Right atrium auricular region (tissue), 2 donors: Measurements from ENCODE around the gene ICE2. TPM values are rescaled to one million over a fixed set of nuclear protein-coding genes. Genes with fewer than 3 reads are reported as not detected.

Source experiments
- DNase-seq: peaks from one replicate; pipeline ENCODE4 v3.0.0-alpha.2; 2019; ENCODE audit warnings: low spot score
- H3K27ac ChIP-seq, 2 donors: fragments of 200-600 bp; sonication (generic); 1 replicate in 1 of 2; 2 replicates in 1 of 2; pipeline ENCODE4 v1.5.1; 2016 to 2019
- H3K27me3 ChIP-seq, 2 donors: fragments of 200-600 bp; sonication (generic); one replicate each; pipeline versions ENCODE4 v1.5.1 to v1.6.0; 2017 to 2019
- H3K36me3 ChIP-seq: fragments of 200-600 bp; sonication (generic); one replicate; pipeline ENCODE4 v1.5.1; 2016
- H3K4me1 ChIP-seq, 2 donors: fragments of 200-600 bp; sonication (generic); one replicate each; pipeline versions ENCODE4 v1.5.1 to v1.6.0; 2017 to 2019
- H3K4me3 ChIP-seq, 2 donors: fragments of 200-600 bp; sonication (generic); 1 replicate in 1 of 2; 2 replicates in 1 of 2; pipeline ENCODE4 v1.5.1; 2017 to 2019; ENCODE audit warnings: mild to moderate bottlenecking in 1 of 2, moderate library complexity in 1 of 2
- H3K9me3 ChIP-seq, 2 donors: fragments of 200-600 bp; sonication (generic); one replicate each; pipeline ENCODE4 v1.5.1; 2019
- CTCF ChIP-seq, 2 donors: fragments of 200-600 bp; sonication (generic); IDR thresholded peaks; one replicate each; pipeline ENCODE4 v1.5.1; 2019; ENCODE audit warnings: antibody characterized with exemption in 2 of 2
- total RNA-seq, 2 donors: library from RNA; depleted of rRNA; stranded (reverse); fragments of >200 nt; gene quantifications; one replicate each; pipeline ENCODE4 v1.1.0, GENCODE V29; 2016

Gene ICE2
- total RNA-seq, 2 donors from 2014 or later, result 10.6 to 12.6 TPM

GRCh38 chr15:60514261-60514881 lies 35.4 kb upstream of the ICE2 start:
- no peak overlapping the region for H3K4me3 ChIP-seq
- H3K27ac ChIP-seq, result no peak overlapping the region
- H3K9me3 ChIP-seq, result no peaks in the 10 kb centered on the region
- H3K4me1 ChIP-seq, result peaks cover 0 to 21% of the 10 kb centered on the region in 2 donors
- H3K27me3 ChIP-seq, result no peaks in the 10 kb centered on the region
- no peak for TF ChIP-seq CTCF (IDR thresholded peaks at IDR 0.05)
- H3K36me3 ChIP-seq, result peaks cover 28% of the 10 kb centered on the region
- no peak for DNase-seq

- Histone ChIP-seq H3K27ac (no peak overlapping the region), H3K9me3 (no peaks in the 10 kb centered on the region), H3K4me1 (peaks cover 0 to 27% of the 10 kb centered on the region in 2 donors), H3K4me3 (no peak overlapping the region), H3K36me3 (peaks cover 28% of the 10 kb centered on the region), H3K27me3 (no peaks in the 10 kb centered on the region)
- TF ChIP-seq CTCF (IDR thresholded peaks at IDR 0.05), result no peak
- DNase-seq, result no peak
These were observed 34.7 kb upstream of the ICE2 start for GRCh38 chr15:60513676-60514075.

GRCh38 chr15:60512937-60513336 lies 34.0 kb upstream of the ICE2 start:
- H3K27ac ChIP-seq, result no peak overlapping the region
- H3K9me3 ChIP-seq, result no peaks in the 10 kb centered on the region
- TF ChIP-seq CTCF (IDR thresholded peaks at IDR 0.05), result no peak
- peaks cover 28% of the 10 kb centered on the region for H3K36me3 ChIP-seq
- no peak for DNase-seq
- no peak overlapping the region for H3K4me3 ChIP-seq
- no peaks in the 10 kb centered on the region for H3K27me3 ChIP-seq
- H3K4me1 ChIP-seq, result peaks cover 0 to 34% of the 10 kb centered on the region in 2 donors

GRCh38 chr15:60511351-60512031 lies 32.5 kb upstream of the ICE2 start:
- TF ChIP-seq CTCF (IDR thresholded peaks at IDR 0.05), result no peak
- Histone ChIP-seq H3K36me3 (peaks cover 28% of the 10 kb centered on the region), H3K27ac (no peak overlapping the region)

GRCh38 chr15:60510006-60510405 lies 31.1 kb upstream of the ICE2 start:
- no peaks in the 10 kb centered on the region for H3K9me3 ChIP-seq
- H3K27me3 ChIP-seq, result no peaks in the 10 kb centered on the region
- H3K27ac ChIP-seq, result no peak overlapping the region
- no peak for TF ChIP-seq CTCF (IDR thresholded peaks at IDR 0.05)
- H3K4me1 ChIP-seq, result peaks cover 0 to 40% of the 10 kb centered on the region in 2 donors
- DNase-seq, result no peak
- H3K4me3 ChIP-seq, result no peak overlapping the region
- peaks cover 28% of the 10 kb centered on the region for H3K36me3 ChIP-seq

More at GRCh38 chr15:60511351-60512031, 32.5 kb upstream of the ICE2 start:
- DNase-seq, result no peak
- Histone ChIP-seq H3K4me1 (peaks cover 0 to 40% of the 10 kb centered on the region in 2 donors), H3K27me3 (no peaks in the 10 kb centered on the region), H3K4me3 (no peak overlapping the region), H3K9me3 (no peaks in the 10 kb centered on the region)
